ENCODE measurements around the gene MMD2.

The MMD2 gene

GRCh38 chr7:4873071-4873944 lies 85.7 kb downstream of the MMD2 start:
- in situ Hi-C loops (cut with MboI; ENCODE audit: low sequenced_read_pairs): no loop called here

GRCh38 chr7:4871930-4872675 lies 86.9 kb downstream of the MMD2 start:
- in situ Hi-C loops (cut with MboI; ENCODE audit: low sequenced_read_pairs): no loop called here

GRCh38 chr7:4871056-4871680 lies 87.8 kb downstream of the MMD2 start:
- in situ Hi-C loops (cut with MboI; ENCODE audit: low sequenced_read_pairs): no loop called here

- in situ Hi-C loops (cut with MboI; ENCODE audit: low sequenced_read_pairs): no loop called here
Observed at GRCh38 chr7:4868493-4868892, 90.5 kb downstream of the MMD2 start.

GRCh38 chr7:4866528-4867496 lies 92.2 kb downstream of the MMD2 start:
- in situ Hi-C loops (cut with MboI; ENCODE audit: low sequenced_read_pairs): no loop called here

GRCh38 chr7:4862156-4862555 lies 96.8 kb downstream of the MMD2 start:
- in situ Hi-C loops (cut with MboI; ENCODE audit: low sequenced_read_pairs): no loop called here

GRCh38 chr7:4861673-4862072 lies 97.3 kb downstream of the MMD2 start, which contains the start of gene PAPOLB:
Gene PAPOLB, minus strand, starts transcription at chr7:4862030. Its CDS starts 220 bp downstream, at chr7:4861810.
- in situ Hi-C loops (cut with MboI; ENCODE audit: low sequenced_read_pairs): no loop called here

GRCh38 chr7:4861227-4861626 lies 97.8 kb downstream of the MMD2 start:
- in situ Hi-C loops (cut with MboI; ENCODE audit: low sequenced_read_pairs): no loop called here

- in situ Hi-C loops (cut with MboI; ENCODE audit: low sequenced_read_pairs): no loop called here
Observed at GRCh38 chr7:4857189-4857588, 101.8 kb downstream of the MMD2 start.

GRCh38 chr7:4856336-4857057 lies 102.5 kb downstream of the MMD2 start:
- in situ Hi-C loops (cut with MboI; ENCODE audit: low sequenced_read_pairs): no loop called here

Measured in HL-60/S4 (cell line).